Activated CD8-positive, alpha-beta memory T cell treated with anti-CD3 and anti-CD28 coated beads, Interleukin-2, amount 10 ng/mL, durations not matched to agents 7 days and 5 days (primary cell): ENCODE results near the gene ELAC2. TPM values are rescaled to one million over a fixed set of nuclear protein-coding genes. Genes with fewer than 3 reads are reported as not detected.
A peak's percentile ranks its signal among the peaks of the same experiment; 100 is the strongest.
"Not testable (repeated sequence)": the region's sequence is repeated elsewhere in the genome, so short reads cannot be mapped to it uniquely, and the experiment has no call there.

Experiments used
- ATAC-seq: fragments of 150-1000 bp; cut with Tn5 transposase; one replicate; pipeline ENCODE4 v1.10.0; 2021; ENCODE audit warnings: moderate library complexity
- CTCF ChIA-PET: fragments of 350-600 bp; sonication (Branson Sonifier 250); formaldehyde crosslinking; loops from one replicate; lab custom pipeline; 2021; ENCODE audit warnings: antibody characterized with exemption; lab: Charles Lee
- DNase-seq: peaks from one replicate; pipeline ENCODE4 v3.0.0-alpha.2; 2020
- H3K27ac Mint-ChIP-seq: one replicate; pipeline ENCODE4 v1.8.0; 2021; ENCODE audit warnings: mild to moderate bottlenecking, mixed read lengths
- H3K27me3 Mint-ChIP-seq: one replicate; pipeline ENCODE4 v1.8.0; 2021; ENCODE audit warnings: mixed read lengths
- H3K36me3 Mint-ChIP-seq: one replicate; pipeline ENCODE4 v1.8.0; 2021; ENCODE audit warnings: mild to moderate bottlenecking, mixed read lengths
- H3K4me1 Mint-ChIP-seq: one replicate; pipeline ENCODE4 v1.8.0; 2021; ENCODE audit warnings: mixed read lengths
- H3K4me3 Mint-ChIP-seq: one replicate; pipeline ENCODE4 v1.8.0; 2021; ENCODE audit warnings: mild to moderate bottlenecking, moderate library complexity, mixed read lengths
- H3K9me3 Mint-ChIP-seq: one replicate; pipeline ENCODE4 v1.8.0; 2022; ENCODE audit warnings: low read depth, mixed read lengths
- total RNA-seq, 2 experiments: library from RNA; stranded (reverse); gene quantifications; one replicate each; pipeline ENCODE4 v1.2.3, GENCODE V29; 2021

Gene ELAC2
- total RNA-seq, 2 experiments from 2014 or later = 67.1 to 89.0 TPM

- Mint-ChIP-seq H3K36me3 (peaks cover 48% of the 10 kb centered on the region), H3K27ac (no peak overlapping the region), H3K4me3 (no peak overlapping the region), H3K27me3 (no peaks in the 10 kb centered on the region), H3K9me3 (no peaks in the 10 kb centered on the region), H3K4me1 (no peaks in the 10 kb centered on the region)
- CTCF ChIA-PET = no interaction called here
- no peak for ATAC-seq
- DNase-seq = no peak
Observed at GRCh38 chr17:12994341-12995074, 23.3 kb downstream of the ELAC2 start.

GRCh38 chr17:12993631-12994030 is 24.2 kb downstream of the ELAC2 start:
- no peaks in the 10 kb centered on the region for H3K9me3 Mint-ChIP-seq
- H3K27ac Mint-ChIP-seq = no peak overlapping the region
- H3K36me3 Mint-ChIP-seq = peaks cover 46% of the 10 kb centered on the region
- no peaks in the 10 kb centered on the region for H3K4me1 Mint-ChIP-seq
- ATAC-seq = no peak
- no peaks in the 10 kb centered on the region for H3K27me3 Mint-ChIP-seq
- H3K4me3 Mint-ChIP-seq = no peak overlapping the region
- CTCF ChIA-PET = no interaction called here
- DNase-seq = no peak

GRCh38 chr17:12992676-12993075 is 25.2 kb downstream of the ELAC2 start:
- Mint-ChIP-seq H3K27ac (no peak overlapping the region), H3K36me3 (peaks cover 41% of the 10 kb centered on the region), H3K4me3 (no peak overlapping the region), H3K9me3 (no peaks in the 10 kb centered on the region), H3K27me3 (no peaks in the 10 kb centered on the region), H3K4me1 (no peaks in the 10 kb centered on the region)
- CTCF ChIA-PET = no interaction called here
- DNase-seq (no peak), ATAC-seq (no peak)

GRCh38 chr17:12990926-12991325 is 26.9 kb downstream of the ELAC2 start:
- no peak for ATAC-seq
- no peak overlapping the region for H3K4me3 Mint-ChIP-seq
- H3K27me3 Mint-ChIP-seq = no peaks in the 10 kb centered on the region
- CTCF ChIA-PET = interaction anchor here (1.4 kb wide), 1 partner anchor 12 kb away, joined by 5 read pairs; no protein-coding TSS in a partner anchor
- no peak for DNase-seq
- H3K27ac Mint-ChIP-seq = no peak overlapping the region
- H3K9me3 Mint-ChIP-seq = no peaks in the 10 kb centered on the region
- H3K36me3 Mint-ChIP-seq = peaks cover 35% of the 10 kb centered on the region
- no peaks in the 10 kb centered on the region for H3K4me1 Mint-ChIP-seq

- Mint-ChIP-seq H3K36me3 (peaks cover 32% of the 10 kb centered on the region), H3K27me3 (no peaks in the 10 kb centered on the region), H3K27ac (no peak overlapping the region), H3K4me1 (no peaks in the 10 kb centered on the region), H3K9me3 (no peaks in the 10 kb centered on the region), H3K4me3 (no peak overlapping the region)
- CTCF ChIA-PET = interaction anchor here (1.4 kb wide), 1 partner anchor 13 kb away, joined by 5 read pairs; no protein-coding TSS in a partner anchor
- DNase-seq = no peak
- no peak for ATAC-seq
Observed at GRCh38 chr17:12990041-12990808, 27.6 kb downstream of the ELAC2 start.

DNA sequence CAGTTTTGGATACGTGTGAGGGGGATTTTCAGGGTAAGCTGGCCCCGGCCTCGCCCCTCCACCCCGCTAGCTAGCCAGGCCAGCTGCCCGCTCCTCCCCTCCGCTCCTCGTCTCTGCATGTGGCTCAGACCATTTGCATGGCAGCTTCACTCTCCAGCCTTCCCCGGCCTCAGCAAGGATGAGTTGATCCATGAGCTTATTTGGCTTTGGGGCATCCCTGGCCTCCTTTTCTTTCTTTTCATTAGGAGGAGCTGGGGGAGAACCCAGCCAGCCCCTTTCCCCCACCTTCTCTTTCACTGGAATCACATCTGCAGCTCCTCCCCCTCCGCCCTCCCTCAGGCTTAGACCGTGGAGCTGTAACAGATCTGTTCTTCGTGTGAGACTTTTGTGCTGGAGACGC is 30.7 kb downstream of the ELAC2 start:
- no peaks in the 10 kb centered on the region for H3K27me3 Mint-ChIP-seq
- CTCF ChIA-PET = no interaction called here
- ATAC-seq = no peak

GRCh38 chr17:12985431-12986293 is 32.2 kb downstream of the ELAC2 start:
- Mint-ChIP-seq H3K36me3 (peaks cover 8% of the 10 kb centered on the region), H3K4me3 (no peak overlapping the region), H3K27me3 (no peaks in the 10 kb centered on the region), H3K27ac (no peak overlapping the region), H3K9me3 (no peaks in the 10 kb centered on the region), H3K4me1 (peaks cover 7% of the 10 kb centered on the region)
- no peak for DNase-seq
- no peak for ATAC-seq
- CTCF ChIA-PET = interaction anchor here (0.6 kb wide), 1 partner anchor 35 kb away, joined by 3 read pairs; no protein-coding TSS in a partner anchor

More for the DNA sequence above, 30.7 kb downstream of the ELAC2 start:
- no peaks in the 10 kb centered on the region for H3K9me3 Mint-ChIP-seq
- no peak overlapping the region for H3K27ac Mint-ChIP-seq
- H3K36me3 Mint-ChIP-seq = peaks cover 18% of the 10 kb centered on the region
- DNase-seq = no peak
- no peak overlapping the region for H3K4me3 Mint-ChIP-seq
- peaks cover 5% of the 10 kb centered on the region for H3K4me1 Mint-ChIP-seq

- Mint-ChIP-seq H3K4me1 (peaks cover 7% of the 10 kb centered on the region), H3K27ac (no peak overlapping the region), H3K36me3 (no peaks in the 10 kb centered on the region)
Observed at GRCh38 chr17:12983991-12984884, 33.6 kb downstream of the ELAC2 start.

GRCh38 chr17:12982224-12982623 is 35.6 kb downstream of the ELAC2 start:
- ATAC-seq = no peak
- Mint-ChIP-seq H3K27ac (no peak overlapping the region), H3K4me3 (no peak overlapping the region), H3K36me3 (no peaks in the 10 kb centered on the region), H3K9me3 (no peaks in the 10 kb centered on the region), H3K4me1 (peaks cover 7% of the 10 kb centered on the region), H3K27me3 (no peaks in the 10 kb centered on the region)
- CTCF ChIA-PET = no interaction called here
- peak; percentile 44 for DNase-seq

More at GRCh38 chr17:12983991-12984884, 33.6 kb downstream of the ELAC2 start:
- H3K4me3 Mint-ChIP-seq = no peak overlapping the region
- ATAC-seq (no peak), DNase-seq (no peak)
- no peaks in the 10 kb centered on the region for H3K27me3 Mint-ChIP-seq
- no peaks in the 10 kb centered on the region for H3K9me3 Mint-ChIP-seq
- CTCF ChIA-PET = no interaction called here

- no peak for ATAC-seq
- Mint-ChIP-seq H3K4me1 (peaks cover 7% of the 10 kb centered on the region), H3K9me3 (no peaks in the 10 kb centered on the region), H3K27me3 (peaks cover 5% of the 10 kb centered on the region), H3K27ac (no peak overlapping the region), H3K36me3 (no peaks in the 10 kb centered on the region), H3K4me3 (no peak overlapping the region)
- CTCF ChIA-PET = no interaction called here
- DNase-seq = no peak
Observed at GRCh38 chr17:12979826-12980500, 37.9 kb downstream of the ELAC2 start.

GRCh38 chr17:12979246-12979645 is 38.6 kb downstream of the ELAC2 start:
- no peak overlapping the region for H3K4me3 Mint-ChIP-seq
- peaks cover 9% of the 10 kb centered on the region for H3K27me3 Mint-ChIP-seq
- H3K27ac Mint-ChIP-seq = no peak overlapping the region
- peaks cover 7% of the 10 kb centered on the region for H3K4me1 Mint-ChIP-seq
- no peak for DNase-seq
- no peak for ATAC-seq
- CTCF ChIA-PET = no interaction called here
- no peaks in the 10 kb centered on the region for H3K9me3 Mint-ChIP-seq
- H3K36me3 Mint-ChIP-seq = no peaks in the 10 kb centered on the region

GRCh38 chr17:12978787-12979186 is 39.0 kb downstream of the ELAC2 start:
- H3K27ac Mint-ChIP-seq, DNase-seq, H3K9me3 Mint-ChIP-seq, ATAC-seq, H3K4me3 Mint-ChIP-seq, CTCF ChIA-PET, H3K36me3 Mint-ChIP-seq, H3K4me1 Mint-ChIP-seq: not testable (repeated sequence)
- H3K27me3 Mint-ChIP-seq = peaks cover 12% of the 10 kb centered on the region
